Naive thymus-derived CD4-positive, alpha-beta T cell (primary cell): ENCODE results near the gene PLA2G2E. TPM values are rescaled to one million over a fixed set of nuclear protein-coding genes. Genes with fewer than 3 reads are reported as not detected.

Source experiments
- ATAC-seq: fragments of 150-1000 bp; cut with Tn5 transposase; 2 replicates; pipeline ENCODE4 v1.10.0; 2021; ENCODE audit warnings: mild to moderate bottlenecking, moderate library complexity
- CTCF ChIA-PET: fragments of 350-600 bp; sonication (Branson Sonifier 250); formaldehyde crosslinking; loops from one replicate; lab custom pipeline; 2021; ENCODE audit warnings: antibody characterized with exemption; lab: Charles Lee
- POLR2A ChIA-PET: fragments of 350-600 bp; sonication (Branson Sonifier 250); formaldehyde crosslinking; loops from one replicate; lab custom pipeline; 2021; ENCODE audit warnings: antibody characterized with exemption, inconsistent platforms; lab: Charles Lee
- DNase-seq, 9 donors: peaks; one replicate each; pipeline versions ENCODE4 v3.0.0 to v3.0.0-alpha.2; 2020 to 2022; ENCODE audit warnings: mixed read lengths in 1 of 9
- H3K27ac ChIP-seq: one replicate; pipeline ENCODE4 v1.7.0; 2013; ENCODE audit warnings: mild to moderate bottlenecking, low read depth, low read length, moderate library complexity
- H3K27me3 ChIP-seq, 2 donors: one replicate each; pipeline ENCODE4 v1.7.0; 2013; ENCODE audit warnings: low read length in 2 of 2, mild to moderate bottlenecking in 2 of 2, moderate library complexity in 2 of 2; ENCODE audit not compliant: control insufficient read depth in 2 of 2, insufficient read depth in 2 of 2
- H3K36me3 ChIP-seq, 3 experiments: 1 replicate in 2 of 3; 2 replicates in 1 of 3; pipeline ENCODE4 v1.7.0; 2013; ENCODE audit warnings: low read length in 3 of 3, mild to moderate bottlenecking in 3 of 3, moderate library complexity in 1 of 3; ENCODE audit not compliant: insufficient read depth in 3 of 3, control insufficient read depth in 2 of 3
- H3K4me1 ChIP-seq, 2 donors: one replicate each; pipeline ENCODE4 v1.7.0; 2013; ENCODE audit warnings: low read length in 2 of 2, mild to moderate bottlenecking in 2 of 2, moderate library complexity in 1 of 2; ENCODE audit not compliant: control insufficient read depth in 2 of 2, insufficient read depth in 2 of 2
- H3K4me3 ChIP-seq: 2 replicates; pipeline ENCODE4 v1.7.0; 2013; ENCODE audit warnings: mild to moderate bottlenecking, low read length
- H3K9me3 ChIP-seq, 3 experiments: 1 replicate in 2 of 3; 2 replicates in 1 of 3; pipeline ENCODE4 v1.7.0; 2013; ENCODE audit warnings: low read length in 3 of 3; ENCODE audit not compliant: control insufficient read depth in 2 of 3
- H3K27ac Mint-ChIP-seq, 9 donors: one replicate each; pipeline ENCODE4 v1.8.0; 2020 to 2022; ENCODE audit warnings: mixed read lengths in 9 of 9, mild to moderate bottlenecking in 8 of 9, moderate library complexity in 5 of 9, inconsistent platforms in 2 of 9
- H3K27me3 Mint-ChIP-seq, 5 donors: one replicate each; pipeline ENCODE4 v1.8.0; 2021 to 2022; ENCODE audit warnings: mixed read lengths in 5 of 5, mild to moderate bottlenecking in 1 of 5
- H3K36me3 Mint-ChIP-seq, 5 donors: one replicate each; pipeline ENCODE4 v1.8.0; 2020 to 2022; ENCODE audit warnings: mixed read lengths in 5 of 5, mild to moderate bottlenecking in 3 of 5, inconsistent platforms in 1 of 5
- H3K4me1 Mint-ChIP-seq, 7 donors: one replicate each; pipeline ENCODE4 v1.8.0; 2020 to 2022; ENCODE audit warnings: mixed read lengths in 7 of 7, mild to moderate bottlenecking in 3 of 7, inconsistent platforms in 1 of 7
- H3K4me3 Mint-ChIP-seq, 10 donors: one replicate each; pipeline ENCODE4 v1.8.0; 2020 to 2022; ENCODE audit warnings: mild to moderate bottlenecking in 10 of 10, mixed read lengths in 10 of 10, moderate library complexity in 6 of 10, inconsistent platforms in 2 of 10
- H3K9me3 Mint-ChIP-seq, 11 donors: one replicate each; pipeline ENCODE4 v1.8.0; 2020 to 2022; ENCODE audit warnings: mixed read lengths in 11 of 11, mild to moderate bottlenecking in 4 of 11, inconsistent platforms in 1 of 11, moderate library complexity in 1 of 11
- intact Hi-C, 2 donors: fragments of 100-400 bp; cut with micrococcal nuclease; formaldehyde crosslinking; loops; one replicate each; pipeline ENCODE4 v1.15.1; 2023
- polyA plus RNA-seq, 2 donors: library from polyadenylated mRNA; unstranded; fragments of 300-500 nt; fragmentation: Illumina TruSeq; gene quantifications; one replicate each; pipeline ENCODE4 v1.2.3, GENCODE V29; 2021
- total RNA-seq, 6 experiments: library from RNA in 5 of 6; stranded (reverse) in 5 of 6; gene quantifications; 1 replicate in 5 of 6; 2 replicates in 1 of 6; pipeline ENCODE4 v1.2.3 and lab custom pipeline; 2021 to 2026

The PLA2G2E gene
- total and polyA plus RNA-seq, 7 experiments from 2014 or later, result not detected

DNA sequence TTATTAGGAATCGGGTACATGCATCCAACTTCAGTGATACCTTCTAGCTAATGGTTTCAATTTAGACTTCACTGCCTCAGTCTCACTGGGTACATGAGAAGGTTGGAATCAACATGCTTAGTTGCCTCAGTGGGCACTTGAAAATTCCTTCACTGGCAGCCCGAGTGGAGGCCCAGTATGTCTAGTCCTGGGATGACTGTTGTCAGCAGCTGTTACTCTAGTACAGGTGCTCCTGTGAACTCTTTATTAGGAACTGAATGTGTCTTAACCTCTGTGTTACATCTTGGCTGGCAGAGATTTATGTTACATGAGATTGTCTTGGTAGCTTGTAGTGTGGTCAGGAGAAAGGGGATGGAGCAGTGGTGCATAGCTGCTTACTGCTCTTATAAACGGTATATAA, 13.4 kb downstream of the PLA2G2E start:
- no peak overlapping the region for H3K4me3 Mint-ChIP-seq
- intact Hi-C loops, result no loop called here
- H3K36me3 Mint-ChIP-seq, result peaks cover 11 to 51% (median 26%) of the 10 kb centered on the region in 5 donors
- ATAC-seq (no peak), DNase-seq (no peak)
- no peaks in the 10 kb centered on the region for H3K27me3 Mint-ChIP-seq
- CTCF ChIA-PET, result interaction anchor here (1.0 kb wide), 1 partner anchor 597 kb away, joined by 4 read pairs; no protein-coding TSS in a partner anchor
- Histone ChIP-seq H3K27ac (no peak overlapping the region), H3K4me3 (no peak overlapping the region), H3K9me3 (no peaks in the 10 kb centered on the region), H3K36me3 (peaks cover 3 to 86% (median 17%) of the 10 kb centered on the region in 3 experiments), H3K27me3 (no peaks in the 10 kb centered on the region), H3K4me1 (no peaks in the 10 kb centered on the region)
- peak overlapping the region in 1 of 9 donors; percentile 42 for H3K27ac Mint-ChIP-seq
- POLR2A ChIA-PET, result no interaction called here
- no peaks in the 10 kb centered on the region for H3K9me3 Mint-ChIP-seq
- no peaks in the 10 kb centered on the region for H3K4me1 Mint-ChIP-seq

- H3K27ac Mint-ChIP-seq, result no peak overlapping the region
- H3K36me3 Mint-ChIP-seq, result peaks cover 14 to 57% (median 32%) of the 10 kb centered on the region in 5 donors
- ChIA-PET POLR2A (no interaction called here), CTCF (no interaction called here)
- Histone ChIP-seq H3K27ac (no peak overlapping the region), H3K36me3 (peaks cover 5 to 92% (median 23%) of the 10 kb centered on the region in 3 experiments), H3K4me1 (no peaks in the 10 kb centered on the region), H3K27me3 (no peaks in the 10 kb centered on the region), H3K9me3 (no peaks in the 10 kb centered on the region), H3K4me3 (no peak overlapping the region)
- H3K4me3 Mint-ChIP-seq, result no peak overlapping the region
- H3K9me3 Mint-ChIP-seq, result no peaks in the 10 kb centered on the region
- no peaks in the 10 kb centered on the region for H3K27me3 Mint-ChIP-seq
- no peak for DNase-seq
- H3K4me1 Mint-ChIP-seq, result no peaks in the 10 kb centered on the region
- intact Hi-C loops, result no loop called here
- no peak for ATAC-seq
Observed at GRCh38 chr1:19909392-19909791, 14.0 kb downstream of the PLA2G2E start.

GRCh38 chr1:19907456-19907855, 16.0 kb downstream of the PLA2G2E start:
- ChIA-PET POLR2A (interaction anchor here (1.6 kb wide), 1 partner anchor 8 kb away, joined by 5 read pairs; no protein-coding TSS in a partner anchor), CTCF (interaction anchor here (0.7 to 1.6 kb wide), 2 partner anchors 10 to 14 kb away, joined by 3 read pairs; no protein-coding TSS in a partner anchor)
- Histone ChIP-seq H3K4me3 (no peak overlapping the region), H3K27ac (no peak overlapping the region), H3K4me1 (no peaks in the 10 kb centered on the region), H3K9me3 (no peaks in the 10 kb centered on the region), H3K27me3 (no peaks in the 10 kb centered on the region), H3K36me3 (peaks cover 7 to 94% (median 27%) of the 10 kb centered on the region in 3 experiments)
- intact Hi-C loops, result no loop called here
- H3K4me3 Mint-ChIP-seq, result no peak overlapping the region
- no peak for DNase-seq
- no peaks in the 10 kb centered on the region for H3K4me1 Mint-ChIP-seq
- H3K27ac Mint-ChIP-seq, result no peak overlapping the region
- no peak for ATAC-seq
- no peaks in the 10 kb centered on the region for H3K27me3 Mint-ChIP-seq
- no peaks in the 10 kb centered on the region for H3K9me3 Mint-ChIP-seq
- H3K36me3 Mint-ChIP-seq, result peaks cover 16 to 68% (median 39%) of the 10 kb centered on the region in 5 donors

DNA sequence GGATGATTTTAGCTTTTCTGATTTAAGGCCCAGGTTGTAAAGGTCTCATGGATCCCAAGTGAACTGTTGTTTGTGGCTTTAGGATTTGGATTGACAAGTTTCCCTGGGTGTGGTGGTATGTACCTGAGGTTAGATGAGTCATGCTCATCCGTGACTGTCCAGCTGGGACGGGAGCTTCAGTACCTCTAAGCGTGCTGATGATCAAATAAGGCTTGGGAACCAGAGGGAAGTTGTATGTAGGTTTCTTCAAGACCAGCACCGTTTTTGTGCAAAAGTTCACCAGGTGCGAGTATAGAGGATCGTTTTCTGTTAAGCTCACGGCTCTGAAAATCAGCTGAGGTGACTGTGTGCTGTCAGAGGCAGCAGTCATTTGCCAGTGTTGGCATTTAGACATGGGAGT, 19.8 kb downstream of the PLA2G2E start:
- no peaks in the 10 kb centered on the region for H3K9me3 ChIP-seq
- Mint-ChIP-seq H3K4me3 (no peak overlapping the region), H3K4me1 (peaks cover 0 to 6% (median 0%) of the 10 kb centered on the region in 7 donors), H3K27me3 (no peaks in the 10 kb centered on the region), H3K36me3 (peaks cover 19 to 70% (median 50%) of the 10 kb centered on the region in 5 donors), H3K9me3 (no peaks in the 10 kb centered on the region), H3K27ac (no peak overlapping the region)
- no peak overlapping the region for H3K4me3 ChIP-seq
- DNase-seq, result no peak
- intact Hi-C loops, result no loop called here
- no peaks in the 10 kb centered on the region for H3K4me1 ChIP-seq
- no peak for ATAC-seq
- no peaks in the 10 kb centered on the region for H3K27me3 ChIP-seq
- ChIA-PET POLR2A (no interaction called here), CTCF (no interaction called here)
- H3K36me3 ChIP-seq, result peaks cover 11 to 66% (median 27%) of the 10 kb centered on the region in 3 experiments
- H3K27ac ChIP-seq, result no peak overlapping the region

- DNase-seq, result no peak
- Mint-ChIP-seq H3K27ac (peak overlapping the region in 1 of 9 donors; percentile 14), H3K36me3 (peaks cover 19 to 62% (median 44%) of the 10 kb centered on the region in 5 donors), H3K27me3 (no peaks in the 10 kb centered on the region), H3K4me3 (no peak overlapping the region), H3K9me3 (no peaks in the 10 kb centered on the region), H3K4me1 (peaks cover 0 to 6% (median 0%) of the 10 kb centered on the region in 7 donors)
- H3K4me3 ChIP-seq, result no peak overlapping the region
- intact Hi-C loops, result no loop called here
- peaks cover 8 to 61% (median 14%) of the 10 kb centered on the region in 3 experiments for H3K36me3 ChIP-seq
- CTCF ChIA-PET, result interaction anchor here (0.7 kb wide), 1 partner anchor 1319 kb away, joined by 3 read pairs; no protein-coding TSS in a partner anchor
- no peaks in the 10 kb centered on the region for H3K4me1 ChIP-seq
- no peaks in the 10 kb centered on the region for H3K9me3 ChIP-seq
- no peak overlapping the region for H3K27ac ChIP-seq
- POLR2A ChIA-PET, result no interaction called here
- no peaks in the 10 kb centered on the region for H3K27me3 ChIP-seq
- no peak for ATAC-seq
Observed at GRCh38 chr1:19901653-19902052, 21.8 kb downstream of the PLA2G2E start.

GRCh38 chr1:19894218-19894617, 29.2 kb downstream of the PLA2G2E start:
- no peak for DNase-seq
- Histone ChIP-seq H3K4me1 (no peaks in the 10 kb centered on the region), H3K27me3 (no peaks in the 10 kb centered on the region), H3K4me3 (no peak overlapping the region), H3K27ac (no peak overlapping the region), H3K9me3 (no peaks in the 10 kb centered on the region), H3K36me3 (peaks cover 22 to 76% (median 23%) of the 10 kb centered on the region in 3 experiments)
- CTCF ChIA-PET, result no interaction called here
- Mint-ChIP-seq H3K4me3 (no peak overlapping the region), H3K27me3 (no peaks in the 10 kb centered on the region), H3K4me1 (peaks cover 3 to 19% (median 13%) of the 10 kb centered on the region in 7 donors), H3K9me3 (no peaks in the 10 kb centered on the region), H3K27ac (no peak overlapping the region), H3K36me3 (peaks cover 16 to 50% (median 23%) of the 10 kb centered on the region in 5 donors)
- ATAC-seq, result no peak
- intact Hi-C loops, result no loop called here
- POLR2A ChIA-PET, result interaction anchor here (1.6 kb wide), 1 partner anchor 11 kb away, joined by 5 read pairs; the partner anchor contains the start of gene OTUD3

- Mint-ChIP-seq H3K9me3 (no peaks in the 10 kb centered on the region), H3K27me3 (no peaks in the 10 kb centered on the region), H3K36me3 (peaks cover 12 to 44% (median 18%) of the 10 kb centered on the region in 5 donors), H3K27ac (peak overlapping the region in 1 of 9 donors; percentile 61), H3K4me3 (no peak overlapping the region), H3K4me1 (peaks cover 4 to 24% (median 15%) of the 10 kb centered on the region in 7 donors)
- peaks cover 18 to 71% (median 23%) of the 10 kb centered on the region in 3 experiments for H3K36me3 ChIP-seq
- intact Hi-C loops, result no loop called here
- H3K4me3 ChIP-seq, result no peak overlapping the region
- DNase-seq, result no peak
- no peaks in the 10 kb centered on the region for H3K4me1 ChIP-seq
- H3K27ac ChIP-seq, result no peak overlapping the region
- H3K9me3 ChIP-seq, result no peaks in the 10 kb centered on the region
- ChIA-PET POLR2A (interaction anchor here (1.6 kb wide), 1 partner anchor 11 kb away, joined by 5 read pairs; the partner anchor contains the start of gene OTUD3), CTCF (interaction anchor here (0.6 kb wide), 1 partner anchor 13 kb away, joined by 3 read pairs; no protein-coding TSS in a partner anchor)
- ATAC-seq, result no peak
- no peaks in the 10 kb centered on the region for H3K27me3 ChIP-seq
Observed at GRCh38 chr1:19893687-19894086, 29.7 kb downstream of the PLA2G2E start.
